Measurements from ENCODE around the gene LRRC7. TPM values are rescaled to one million over a fixed set of nuclear protein-coding genes. Genes with fewer than 3 reads are reported as not detected.

Gene LRRC7
- total and polyA plus RNA-seq, 12 donors, result under 0.01 to 3.4 (median 0.32) TPM; not detected in 3

- 3 to 4% (median 3%) methylated on average over 26 of the region's 26 CpGs for WGBS, 4 donors
- intact Hi-C loops (cut with DNase I), result no loop called here
- DNase-seq, result no peak
- Histone ChIP-seq H3K27me3 (peaks cover 21% of the 10 kb centered on the region), H3K9me3 (replicated peaks in 1 of 3) (no peaks in the 10 kb centered on the region), H3K27ac (no peak overlapping the region), H3K4me3 (peak overlapping the region in 1 of 4 donors; percentile 54), H3K36me3 (replicated peaks in 1 of 2) (no peaks in the 10 kb centered on the region), H3K4me1 (replicated peaks in 1 of 2) (peaks cover 0 to 11% of the 10 kb centered on the region in 2 donors)
- TF ChIP-seq POLR2A (IDR thresholded peaks at IDR 0.05), result no peak
- no peak for TF ChIP-seq CTCF (IDR thresholded peaks at IDR 0.05)
Observed at GRCh38 chr1:69569576-69570328, 2.0 kb downstream of the LRRC7 start.

GRCh38 chr1:69570356-69570755 is 2.6 kb downstream of the LRRC7 start:
- DNase-seq, result no peak
- intact Hi-C loops (cut with DNase I), result no loop called here
- Histone ChIP-seq H3K4me3 (no peak overlapping the region), H3K27me3 (peaks cover 21% of the 10 kb centered on the region), H3K36me3 (replicated peaks in 1 of 2) (no peaks in the 10 kb centered on the region), H3K27ac (no peak overlapping the region), H3K4me1 (replicated peaks in 1 of 2) (peaks cover 0 to 11% of the 10 kb centered on the region in 2 donors), H3K9me3 (replicated peaks in 1 of 3) (no peaks in the 10 kb centered on the region)
- no peak for TF ChIP-seq CTCF (IDR thresholded peaks at IDR 0.05)
- TF ChIP-seq POLR2A (IDR thresholded peaks at IDR 0.05), result no peak
- 22 to 34% (median 24%) methylated on average over 10 of the region's 10 CpGs for WGBS, 4 donors

GRCh38 chr1:69572921-69573320 is 5.2 kb downstream of the LRRC7 start:
- H3K27ac ChIP-seq, result no peak overlapping the region
- no peak overlapping the region for H3K4me3 ChIP-seq
- H3K36me3 ChIP-seq (replicated peaks in 1 of 2), result no peaks in the 10 kb centered on the region
- no peak for DNase-seq
- no peaks in the 10 kb centered on the region for H3K9me3 ChIP-seq (replicated peaks in 1 of 3)
- intact Hi-C loops (cut with DNase I), result no loop called here
- 66 to 74% (median 72%) methylated on average over 2 of the region's 2 CpGs for WGBS, 4 donors
- H3K4me1 ChIP-seq (replicated peaks in 1 of 2), result peaks cover 0 to 5% of the 10 kb centered on the region in 2 donors
- no peak for TF ChIP-seq CTCF (IDR thresholded peaks at IDR 0.05)
- H3K27me3 ChIP-seq, result peaks cover 16% of the 10 kb centered on the region

DNA sequence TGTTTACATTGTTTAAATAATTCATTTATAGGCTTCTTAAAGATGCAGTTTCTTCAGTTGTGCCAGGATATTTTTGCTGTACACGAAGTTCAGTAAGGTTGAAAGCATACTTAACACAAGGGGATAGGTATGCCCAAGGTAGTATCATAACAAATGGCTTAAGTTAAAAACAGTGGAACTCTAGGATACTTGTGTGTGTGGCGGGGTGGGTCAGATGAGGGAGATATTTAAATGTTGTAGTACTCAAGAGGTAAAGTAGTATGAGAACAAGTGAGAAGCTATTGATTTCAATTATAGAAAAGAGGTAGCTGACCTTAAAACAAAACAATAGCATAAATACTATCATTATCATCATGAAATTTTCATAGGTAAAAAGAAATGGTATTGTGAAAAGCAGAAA is 6.2 kb downstream of the LRRC7 start:
- Histone ChIP-seq H3K27me3 (peaks cover 6% of the 10 kb centered on the region), H3K27ac (no peak overlapping the region), H3K9me3 (replicated peaks in 1 of 3) (no peaks in the 10 kb centered on the region), H3K4me1 (replicated peaks in 1 of 2) (no peaks in the 10 kb centered on the region), H3K36me3 (replicated peaks in 1 of 2) (no peaks in the 10 kb centered on the region), H3K4me3 (no peak overlapping the region)
- intact Hi-C loops (cut with DNase I), result no loop called here
- no peak for TF ChIP-seq CTCF (IDR thresholded peaks at IDR 0.05)
- TF ChIP-seq POLR2A (IDR thresholded peaks at IDR 0.05), result no peak
- WGBS, 4 donors, result 38 to 44% (median 41%) methylated on average over 2 of the region's 2 CpGs
- DNase-seq, result no peak
